Measurements from ENCODE around the gene ZNHIT1. TPM values are rescaled to one million over a fixed set of nuclear protein-coding genes. Genes with fewer than 3 reads are reported as not detected.

ZNHIT1 gene
- total RNA-seq, 1 donor from 2014 or later, result 39.1 TPM

- Histone ChIP-seq H3K36me3 (no peaks in the 10 kb centered on the region), H3K9me3 (ENCODE audit: low read depth) (no peaks in the 10 kb centered on the region), H3K9ac (no peak overlapping the region), H3K79me2 (ENCODE audit: low read depth) (no peaks in the 10 kb centered on the region), H3K27me3 (peaks cover 82% of the 10 kb centered on the region), H3K4me2 (peak overlapping the region; percentile 98), H4K20me1 (ENCODE audit: low read depth) (peaks cover 7% of the 10 kb centered on the region), H3K27ac (no peak overlapping the region), H2AFZ (replicated peaks) (peak overlapping the region; percentile 34), H3F3A (ENCODE audit: low read depth) (peaks cover 41% of the 10 kb centered on the region), H3K4me1 (peaks cover 15% of the 10 kb centered on the region), H3K4me3 (peak overlapping the region; percentile 70)
- peaks cover 61% of the 10 kb centered on the region for H3K27me3 Mint-ChIP-seq (ENCODE audit: insufficient read depth, low read depth)
- TF ChIP-seq EZH2phosphoT487 (IDR thresholded peaks at IDR 0.05) (no peak), CTCF (IDR thresholded peaks at IDR 0.05) (no peak), EZH2 (IDR thresholded peaks at IDR 0.05) (no peak)
- DNase-seq (ENCODE audit: low spot score), result peak; percentile 81
- H3K27ac Mint-ChIP-seq, result no peak overlapping the region
- peak overlapping the region; percentile 87 for H3K4me3 Mint-ChIP-seq
- H3K4me1 Mint-ChIP-seq, result peaks cover 15% of the 10 kb centered on the region
- peaks cover 5% of the 10 kb centered on the region for H3K9me3 Mint-ChIP-seq
- H3K36me3 Mint-ChIP-seq, result no peaks in the 10 kb centered on the region
Observed at GRCh38 chr7:101179117-101179516, 38.8 kb upstream of the ZNHIT1 start.

- H3K9ac ChIP-seq, result no peak overlapping the region
- Mint-ChIP-seq H3K4me3 (peak overlapping the region; percentile 87), H3K27me3 (ENCODE audit: insufficient read depth, low read depth) (peaks cover 55% of the 10 kb centered on the region), H3K36me3 (no peaks in the 10 kb centered on the region), H3K4me1 (peaks cover 14% of the 10 kb centered on the region), H3K27ac (no peak overlapping the region), H3K9me3 (peaks cover 5% of the 10 kb centered on the region)
- H3K27ac ChIP-seq, result no peak overlapping the region
- H4K20me1 ChIP-seq (ENCODE audit: low read depth), result peaks cover 3% of the 10 kb centered on the region
- no peaks in the 10 kb centered on the region for H3K36me3 ChIP-seq
- peaks cover 11% of the 10 kb centered on the region for H3K4me1 ChIP-seq
- peak overlapping the region; percentile 98 for H3K4me2 ChIP-seq
- no peaks in the 10 kb centered on the region for H3K79me2 ChIP-seq (ENCODE audit: low read depth)
- H3K9me3 ChIP-seq (ENCODE audit: low read depth), result no peaks in the 10 kb centered on the region
- H3K27me3 ChIP-seq, result peaks cover 76% of the 10 kb centered on the region
- DNase-seq (ENCODE audit: low spot score), result peak; percentile 44
- TF ChIP-seq EZH2 (IDR thresholded peaks at IDR 0.05), result no peak
- TF ChIP-seq EZH2phosphoT487 (IDR thresholded peaks at IDR 0.05), result no peak
- TF ChIP-seq CTCF (IDR thresholded peaks at IDR 0.05), result no peak
- peak overlapping the region; percentile 70 for H3K4me3 ChIP-seq
- peaks cover 35% of the 10 kb centered on the region for H3F3A ChIP-seq (ENCODE audit: low read depth)
- H2AFZ ChIP-seq (replicated peaks), result peak overlapping the region; percentile 85
Observed at GRCh38 chr7:101179713-101180112, 38.3 kb upstream of the ZNHIT1 start.

GRCh38 chr7:101180130-101180755, 37.7 kb upstream of the ZNHIT1 start, which contains the start of gene NAT16:
TSS of gene NAT16 (minus strand) at chr7:101180293. CDS start at chr7:101174807, 5,486 bp downstream.
- H3F3A ChIP-seq (ENCODE audit: low read depth), result peaks cover 30% of the 10 kb centered on the region
- Mint-ChIP-seq H3K9me3 (peaks cover 5% of the 10 kb centered on the region), H3K4me3 (peak within 1 kb of the TSS; percentile 87), H3K4me1 (peaks cover 14% of the 10 kb centered on the region), H3K27me3 (ENCODE audit: insufficient read depth, low read depth) (peaks cover 54% of the 10 kb centered on the region), H3K27ac (no peak within 1 kb of the TSS), H3K36me3 (no peaks in the 10 kb centered on the region)
- no peaks in the 10 kb centered on the region for H3K79me2 ChIP-seq (ENCODE audit: low read depth)
- peaks cover 11% of the 10 kb centered on the region for H3K4me1 ChIP-seq
- no peaks in the 10 kb centered on the region for H3K9me3 ChIP-seq (ENCODE audit: low read depth)
- H3K4me2 ChIP-seq, result peak within 1 kb of the TSS; percentile 98
- H3K27ac ChIP-seq, result no peak within 1 kb of the TSS
- H3K9ac ChIP-seq, result no peak within 1 kb of the TSS
- DNase-seq (ENCODE audit: low spot score), result peak; percentile 46
- H2AFZ ChIP-seq (replicated peaks), result peak within 1 kb of the TSS; percentile 85
- H3K27me3 ChIP-seq, result peaks cover 70% of the 10 kb centered on the region
- H3K36me3 ChIP-seq, result no peaks in the 10 kb centered on the region
- H3K4me3 ChIP-seq, result peak within 1 kb of the TSS; percentile 70
- TF ChIP-seq EZH2 (IDR thresholded peaks at IDR 0.05) (peak; percentile 90), CTCF (IDR thresholded peaks at IDR 0.05) (no peak), EZH2phosphoT487 (IDR thresholded peaks at IDR 0.05) (peak; percentile 89)
- H4K20me1 ChIP-seq (ENCODE audit: low read depth), result peaks cover 3% of the 10 kb centered on the region
